ENCODE measurements around the gene GREB1.

GRCh38 chr2:11631462-11631861, 97.6 kb downstream of the GREB1 start:
- TF ChIP-seq EZH2 (IDR thresholded peaks at IDR 0.05; ENCODE audit: borderline replicate concordance, low read depth, low read length, poor library complexity, severe bottlenecking) (no peak), CTCF (conservative IDR thresholded peaks at IDR 0.05; ENCODE audit: low read depth, low read length) (no peak)
